NCI-H748 treated with DMSO at 0.1 percent for 48 hours (cell line): Measurements from ENCODE around the gene RPL21.
"Not testable (repeated sequence)": the region's sequence is repeated elsewhere in the genome, so short reads cannot be mapped to it uniquely, and the experiment has no call there.

Source experiments
- DNase-seq: peaks from one replicate; lab custom pipeline; 2025; lab: John Stamatoyannopoulos, UW

RPL21 gene

GRCh38 chr13:27251166-27252091 is at the start of gene RPL21:
RPL21 (plus strand) TSS chr13:27251558; CDS start chr13:27253777, 2,219 bp downstream.
- peak; percentile 100 for DNase-seq

GRCh38 chr13:27201661-27202060 is 49.7 kb upstream of the RPL21 start:
- no peak for DNase-seq

GRCh38 chr13:27203186-27203585 is 48.2 kb upstream of the RPL21 start:
- DNase-seq: no peak

GRCh38 chr13:27203854-27204253 is 47.5 kb upstream of the RPL21 start:
- no peak for DNase-seq

- DNase-seq: no peak
These were observed 42.8 kb upstream of the RPL21 start for GRCh38 chr13:27208514-27208913.

GRCh38 chr13:27211271-27211670 is 40.1 kb upstream of the RPL21 start:
- no peak for DNase-seq

GRCh38 chr13:27211771-27212364 is 39.5 kb upstream of the RPL21 start:
- no peak for DNase-seq

GRCh38 chr13:27213386-27213785 is 38.0 kb upstream of the RPL21 start:
- not testable (repeated sequence) for DNase-seq

GRCh38 chr13:27217791-27218190 is 33.6 kb upstream of the RPL21 start:
- DNase-seq: not testable (repeated sequence)

- DNase-seq: not testable (repeated sequence)
These were observed 32.5 kb upstream of the RPL21 start for GRCh38 chr13:27218861-27219260.

- DNase-seq: no peak
These were observed 31.7 kb upstream of the RPL21 start for GRCh38 chr13:27219611-27220010.

GRCh38 chr13:27222100-27222499 is 29.3 kb upstream of the RPL21 start:
- not testable (repeated sequence) for DNase-seq

- DNase-seq: no peak
These were observed 24.4 kb upstream of the RPL21 start for GRCh38 chr13:27226991-27227390.

GRCh38 chr13:27228131-27228530 is 23.2 kb upstream of the RPL21 start:
- no peak for DNase-seq

- no peak for DNase-seq
These were observed 21.7 kb upstream of the RPL21 start for GRCh38 chr13:27229642-27230041.

- no peak for DNase-seq
These were observed 17.4 kb upstream of the RPL21 start for GRCh38 chr13:27233964-27234363.

GRCh38 chr13:27236478-27236877 is 14.9 kb upstream of the RPL21 start:
- no peak for DNase-seq

GRCh38 chr13:27242702-27243101 is 8.7 kb upstream of the RPL21 start:
- no peak for DNase-seq

GRCh38 chr13:27245610-27246009 is 5.7 kb upstream of the RPL21 start:
- no peak for DNase-seq

- no peak for DNase-seq
These were observed 559 bp upstream of the RPL21 start for GRCh38 chr13:27250833-27251165.

- DNase-seq: no peak
These were observed 1.1 kb downstream of the RPL21 start for GRCh38 chr13:27252467-27252866.

- DNase-seq: no peak
These were observed 5.8 kb downstream of the RPL21 start for GRCh38 chr13:27257233-27257568.

- DNase-seq: no peak
These were observed 6.4 kb downstream of the RPL21 start for GRCh38 chr13:27257648-27258253.
